Nucleus accumbens (tissue), 56 donors: ENCODE measurements around the gene FHL1.
"Not testable (repeated sequence)": the region's sequence is repeated elsewhere in the genome, so short reads cannot be mapped to it uniquely, and the experiment has no call there.

Experiments
- DNase-seq, 56 donors: peaks; one replicate each; lab custom pipeline; 2025; lab: John Stamatoyannopoulos, UW

Gene FHL1

DNA sequence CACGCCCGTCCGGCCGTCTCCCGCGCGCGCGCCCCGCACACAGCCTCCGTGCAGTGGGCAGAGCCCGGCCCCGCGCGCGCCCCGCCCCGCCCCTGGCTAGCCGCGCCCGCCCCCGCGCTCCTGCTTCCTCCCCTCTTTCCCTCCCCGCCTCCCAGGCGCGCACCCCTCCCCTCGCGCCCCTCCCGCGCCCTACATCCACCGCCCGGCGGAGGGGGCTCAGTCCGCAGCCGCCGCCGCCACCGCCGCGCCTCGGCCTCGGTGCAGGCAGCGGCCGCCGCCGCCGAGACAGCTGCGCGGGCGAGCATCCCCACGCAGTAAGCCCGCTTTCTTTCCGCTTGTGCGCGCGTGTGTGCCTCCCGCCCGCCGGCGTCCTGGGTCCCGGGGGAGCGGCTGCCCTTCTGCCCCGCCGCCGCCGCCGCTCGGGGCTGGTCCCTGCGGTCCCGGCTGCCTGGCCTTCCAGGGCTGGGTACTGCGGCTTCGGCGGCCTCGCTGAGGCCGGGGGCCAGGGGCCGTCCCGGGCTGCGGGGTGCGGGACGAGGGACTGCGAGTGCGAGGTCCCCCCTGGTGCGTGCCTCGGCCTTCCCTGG, at the start of gene FHL1:
Gene FHL1, plus strand, starts transcription at position 219 of the 587 bp plus-strand sequence.
- DNase-seq: peak in 44 of 56 donors; percentile 1 to 65 (median 34)

DNA sequence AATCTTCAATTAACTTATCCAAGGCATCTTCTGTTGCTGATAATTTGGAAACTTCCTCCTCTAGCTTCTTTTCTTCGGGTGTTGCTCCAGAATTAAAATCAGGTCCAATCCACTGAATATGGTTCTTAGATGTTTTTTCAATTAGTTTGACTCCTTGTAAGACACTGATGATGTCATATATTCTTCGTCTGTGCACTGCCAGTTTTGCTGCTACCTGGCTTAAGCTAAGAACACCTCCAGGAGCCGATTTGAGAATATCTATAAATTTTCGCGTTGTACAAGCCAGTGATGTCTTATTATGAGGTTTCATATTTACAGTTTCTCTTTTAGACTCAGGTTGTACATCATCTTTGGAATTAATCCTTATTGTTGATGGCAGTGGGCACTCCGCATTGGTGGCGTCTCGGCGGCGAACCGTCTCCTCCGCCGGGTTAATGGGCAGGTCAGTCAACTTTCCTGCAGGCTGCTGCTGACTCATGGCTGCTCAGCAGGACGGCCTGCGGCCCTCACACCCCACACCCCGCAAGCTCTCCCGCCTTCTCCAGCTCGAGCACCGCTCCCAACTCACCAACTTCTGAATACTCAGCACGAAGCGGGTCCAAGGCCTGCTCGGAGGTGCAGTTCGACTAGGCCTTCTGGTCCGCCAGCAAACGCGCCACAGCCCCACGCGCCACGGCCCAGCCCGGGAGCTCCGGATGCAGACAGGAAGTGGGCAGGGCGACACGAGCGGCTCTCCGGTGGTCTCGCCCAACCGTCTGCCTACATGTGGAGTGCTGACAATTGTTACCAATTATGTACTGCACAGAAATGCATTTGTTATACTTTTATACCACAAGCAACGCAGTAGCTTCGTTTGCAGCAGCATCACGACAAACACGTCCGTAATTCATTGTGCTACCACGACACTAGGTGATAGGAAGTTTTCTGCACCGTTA, 49.2 kb upstream of the FHL1 start:
- DNase-seq: no peak

DNA sequence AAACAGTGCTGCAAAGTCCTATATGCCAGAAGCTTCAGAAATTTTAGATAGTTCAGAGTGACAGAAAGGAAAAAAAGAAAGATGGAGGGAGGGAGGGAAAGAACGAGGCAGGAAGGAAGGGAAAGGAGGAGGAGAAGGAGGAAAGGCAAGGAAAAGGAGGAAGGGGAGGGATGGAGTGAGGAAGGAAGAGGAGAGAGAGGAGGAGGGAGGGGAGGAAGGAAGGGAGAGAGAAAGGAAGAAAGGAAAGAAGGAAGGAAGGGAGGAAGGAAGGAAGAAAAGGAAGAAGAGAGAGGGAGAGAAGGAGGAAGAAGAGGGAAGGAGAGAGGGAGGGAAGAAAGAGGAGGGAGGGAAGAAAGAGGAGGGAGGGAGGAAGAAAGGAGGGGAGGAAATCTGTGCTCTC, 42.4 kb upstream of the FHL1 start:
- DNase-seq: no peak

DNA sequence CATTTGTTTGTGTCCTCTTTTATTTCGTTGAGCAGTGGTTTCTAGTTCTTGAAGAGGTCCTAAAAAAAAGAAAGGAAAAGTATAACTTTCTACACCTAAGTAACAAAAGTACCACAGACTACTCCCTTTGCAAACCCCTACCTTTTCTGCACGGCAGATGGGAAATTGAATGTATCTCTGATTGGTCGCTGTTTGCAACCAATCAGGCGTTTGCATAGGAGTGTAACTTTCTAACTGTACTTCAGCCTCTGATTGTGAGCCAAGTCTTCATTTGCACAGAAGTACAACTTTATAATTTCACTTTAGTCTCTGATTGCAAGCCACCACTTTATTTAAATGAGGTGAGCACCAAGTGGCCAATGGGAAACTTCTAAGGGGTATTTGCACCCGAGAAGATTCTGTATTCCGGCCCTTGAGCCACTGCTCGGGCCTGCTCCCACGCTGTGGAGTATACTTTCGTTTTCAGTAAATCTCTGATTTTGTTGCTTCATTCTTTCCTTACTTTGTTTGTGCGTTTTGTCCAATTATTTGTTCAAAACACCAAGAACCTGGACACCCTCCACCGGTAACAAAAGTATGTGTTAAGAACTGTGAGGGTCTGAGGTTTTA, 40.3 kb upstream of the FHL1 start:
- DNase-seq: no peak

DNA sequence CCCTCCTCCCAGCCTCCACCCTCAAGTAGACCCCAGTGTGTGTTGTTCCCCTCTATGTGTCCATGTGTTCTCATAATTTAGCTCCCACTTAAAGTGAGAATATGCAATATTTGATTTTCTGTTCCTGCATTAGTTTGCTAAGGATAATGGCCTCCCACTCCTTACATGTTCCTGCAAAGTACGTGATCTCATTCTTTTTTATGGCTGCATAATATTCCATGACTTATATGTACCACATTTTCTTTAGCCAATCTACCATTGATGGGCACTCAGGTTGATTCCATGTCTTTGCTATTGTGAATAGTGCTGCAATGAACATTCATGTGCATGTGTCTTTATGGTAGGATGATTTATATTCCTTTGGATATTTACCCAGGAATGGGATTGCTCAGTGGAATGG, 38.4 kb upstream of the FHL1 start:
- not testable (repeated sequence) for DNase-seq

DNA sequence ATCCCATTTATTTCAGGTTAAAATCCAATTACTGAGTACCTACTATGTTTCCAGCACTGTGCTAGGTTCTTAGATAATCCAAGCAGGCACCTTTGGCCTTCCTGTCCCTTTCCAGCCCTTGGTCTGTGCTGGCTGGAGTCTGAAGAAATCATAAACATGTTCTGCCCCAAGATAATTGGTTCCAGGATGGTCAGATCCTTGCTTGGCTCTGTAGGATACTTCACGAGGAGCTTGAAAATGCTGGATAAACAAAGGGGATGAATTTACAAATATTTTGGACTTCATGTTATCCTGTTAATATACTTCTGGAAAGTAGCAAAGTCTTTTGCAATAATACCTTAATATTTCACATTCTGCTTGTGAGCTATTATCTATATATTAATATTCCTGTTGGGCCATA, 35.0 kb upstream of the FHL1 start:
- no peak for DNase-seq

DNA sequence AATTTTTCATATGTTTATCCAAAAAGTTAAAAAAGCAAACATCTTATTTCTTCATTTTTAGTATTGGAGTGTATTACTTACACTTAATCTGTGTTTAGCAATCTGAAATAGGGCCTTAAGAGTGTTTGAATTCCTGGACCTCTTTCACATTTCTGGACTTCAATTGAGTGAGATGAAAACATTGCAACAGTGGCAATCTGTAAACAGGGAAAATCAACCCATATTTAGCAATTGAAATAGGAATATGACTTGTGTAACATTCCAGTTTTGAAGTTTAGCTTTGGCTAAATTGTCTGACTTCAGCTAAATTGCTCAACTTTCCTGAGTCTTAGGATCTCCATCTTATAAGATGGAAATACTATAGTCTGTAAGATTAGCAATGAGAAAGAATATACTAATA, 34.6 kb upstream of the FHL1 start:
- DNase-seq: no peak

DNA sequence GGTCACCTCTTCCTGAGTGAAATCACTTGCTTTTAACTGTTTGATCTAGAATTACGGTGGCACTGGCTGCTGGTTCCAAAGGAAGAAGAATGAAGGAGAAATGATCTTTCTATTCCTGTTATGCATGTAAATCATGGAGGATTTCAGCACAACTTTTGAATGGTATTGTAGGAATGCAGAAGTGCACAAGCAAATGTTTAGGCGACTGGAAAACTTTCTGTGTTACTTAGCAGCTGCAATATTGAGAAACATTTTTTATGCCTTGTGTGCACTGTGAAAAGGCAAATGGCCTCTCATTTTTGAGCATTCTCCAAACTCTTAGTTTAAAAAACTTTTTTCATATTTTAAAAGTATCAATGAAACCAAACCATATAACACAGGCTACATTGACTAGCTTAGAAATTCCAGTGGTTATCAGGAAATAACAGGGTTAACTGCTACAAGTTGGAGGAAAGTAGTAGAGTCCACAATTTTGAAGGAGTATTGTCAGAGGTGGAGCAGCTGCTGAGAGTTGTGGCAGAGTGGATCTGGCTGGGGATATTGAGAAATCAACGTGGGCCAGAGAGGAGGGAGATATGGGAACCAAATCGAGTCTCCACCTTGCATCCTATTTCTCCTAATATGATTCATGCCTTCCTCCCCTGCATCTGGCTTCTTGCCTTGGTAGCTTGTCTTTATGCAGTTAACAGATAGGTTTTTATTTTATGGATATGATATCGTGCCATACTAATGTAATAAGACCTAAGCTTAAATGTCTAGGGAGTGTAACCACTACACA, 32.0 kb upstream of the FHL1 start:
- no peak for DNase-seq

DNA sequence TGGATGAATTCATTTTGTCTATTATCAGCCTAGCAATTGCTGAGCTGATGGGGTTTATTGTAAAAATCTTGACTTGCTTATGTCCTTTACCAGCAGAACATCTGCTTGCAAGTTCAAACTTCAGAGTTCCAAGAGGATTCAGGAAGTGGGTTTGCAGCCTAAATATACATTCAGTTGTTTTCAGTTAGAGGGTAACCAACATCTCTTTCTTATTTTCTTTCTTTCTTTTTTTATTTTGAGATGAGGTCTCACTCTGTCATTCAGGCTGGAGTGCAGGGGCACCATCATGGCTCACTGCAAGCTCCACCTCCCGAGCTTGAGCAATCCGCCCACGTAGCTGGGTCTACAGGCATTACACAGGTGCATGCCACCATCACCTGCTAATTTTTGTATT, 31.4 kb upstream of the FHL1 start:
- DNase-seq: no peak

DNA sequence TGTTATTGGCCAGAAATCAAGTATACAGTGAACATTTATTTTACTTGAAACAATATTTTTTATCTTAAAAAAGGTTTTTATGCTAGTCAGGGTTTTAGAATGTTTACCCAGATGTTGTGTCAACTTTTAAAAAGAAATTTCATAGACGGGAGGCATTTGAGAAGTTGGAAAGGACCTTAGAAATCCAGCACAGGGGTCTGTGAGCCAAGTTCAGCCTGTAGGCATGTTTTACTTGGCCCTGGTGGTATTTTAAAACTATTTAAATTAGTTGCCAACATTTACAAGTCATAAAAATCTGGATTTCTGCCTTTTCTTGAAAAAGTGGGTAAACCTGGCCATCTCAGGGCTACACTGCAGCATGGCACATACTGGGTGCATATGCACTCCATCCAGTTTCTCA, 25.5 kb upstream of the FHL1 start:
- DNase-seq: no peak

DNA sequence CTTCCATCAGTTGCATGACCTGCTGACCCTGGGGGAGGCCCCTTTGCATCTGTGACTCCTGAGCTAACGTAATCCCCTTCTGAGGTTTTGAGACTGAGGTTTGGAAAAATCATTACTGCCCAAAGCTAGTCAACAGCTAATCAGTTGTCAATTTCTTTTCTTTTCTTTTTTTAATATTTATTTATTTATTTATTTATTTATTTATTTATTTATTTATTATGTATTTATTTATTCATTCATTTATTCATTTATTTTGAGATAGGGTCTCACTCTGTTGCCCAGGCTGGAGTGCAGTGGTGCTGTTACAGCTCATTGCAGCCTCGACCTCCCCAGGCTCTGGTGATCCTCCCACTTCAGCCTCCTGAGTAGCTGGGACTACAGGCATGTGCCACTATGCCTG, 25.1 kb upstream of the FHL1 start:
- no peak for DNase-seq

DNA sequence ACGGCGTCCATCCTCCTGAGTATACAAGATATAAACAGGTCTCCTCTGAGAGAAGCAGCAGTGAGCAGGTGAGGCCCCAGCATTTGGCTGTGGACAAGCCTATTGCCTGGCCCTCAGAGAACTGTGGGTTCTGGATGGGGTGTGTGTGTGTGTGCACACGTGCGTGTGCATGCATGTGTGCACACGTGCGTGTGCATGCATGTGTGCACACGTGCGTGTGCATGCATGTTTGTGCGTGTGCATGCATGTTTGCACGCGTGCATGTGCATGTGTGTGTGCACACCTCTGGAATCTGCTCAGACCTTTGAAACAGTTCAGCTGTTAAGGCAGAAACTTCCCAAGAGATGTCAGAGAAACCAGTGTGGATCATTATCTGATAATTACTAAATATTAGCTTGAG, 22.2 kb upstream of the FHL1 start:
- no peak for DNase-seq

DNA sequence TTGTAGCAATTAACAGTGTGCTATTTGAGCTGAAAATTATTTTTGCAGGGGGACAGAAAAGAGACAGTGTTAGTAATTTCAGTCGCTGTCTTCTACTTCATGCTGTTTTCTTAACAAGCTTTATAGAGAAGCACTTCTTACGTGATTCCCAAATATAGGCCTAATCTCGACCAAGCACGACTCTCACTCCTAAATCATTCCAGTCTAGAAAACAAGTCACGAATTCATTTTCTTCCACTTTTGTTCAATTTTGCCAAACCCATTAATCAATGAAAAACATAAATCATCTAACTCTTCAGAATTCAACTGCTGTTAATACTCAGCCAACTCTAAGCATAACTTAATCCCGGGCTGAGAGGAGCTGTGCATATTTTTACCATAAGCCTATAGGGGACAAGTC, 21.0 kb upstream of the FHL1 start:
- DNase-seq: no peak

DNA sequence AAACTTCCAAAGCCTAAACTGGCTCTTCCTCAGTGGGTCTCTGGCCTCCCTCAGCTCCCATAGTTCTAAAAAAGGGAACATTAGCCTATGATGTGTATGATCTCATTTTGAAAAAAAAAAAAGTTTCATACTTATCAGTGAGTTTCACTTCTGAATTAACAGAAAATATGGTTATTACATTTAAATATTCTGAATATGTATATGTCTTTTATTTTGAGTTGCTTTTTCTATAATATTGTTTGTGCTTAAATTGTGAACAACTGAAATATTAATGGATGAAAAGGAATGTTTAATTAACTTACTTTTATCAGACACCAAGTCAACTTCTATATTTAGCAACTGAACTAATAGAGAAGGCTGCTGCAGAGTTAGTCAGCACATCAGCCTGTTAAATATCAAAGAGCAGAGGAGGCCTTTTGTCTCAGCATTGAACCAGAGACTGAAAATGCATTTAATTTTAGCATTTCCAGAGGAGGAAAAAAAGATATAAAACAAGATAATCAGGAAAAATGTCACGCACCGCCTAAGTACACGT, 20.4 kb upstream of the FHL1 start:
- peak in 3 of 56 donors; percentile 0 to 10 (median 6) for DNase-seq

DNA sequence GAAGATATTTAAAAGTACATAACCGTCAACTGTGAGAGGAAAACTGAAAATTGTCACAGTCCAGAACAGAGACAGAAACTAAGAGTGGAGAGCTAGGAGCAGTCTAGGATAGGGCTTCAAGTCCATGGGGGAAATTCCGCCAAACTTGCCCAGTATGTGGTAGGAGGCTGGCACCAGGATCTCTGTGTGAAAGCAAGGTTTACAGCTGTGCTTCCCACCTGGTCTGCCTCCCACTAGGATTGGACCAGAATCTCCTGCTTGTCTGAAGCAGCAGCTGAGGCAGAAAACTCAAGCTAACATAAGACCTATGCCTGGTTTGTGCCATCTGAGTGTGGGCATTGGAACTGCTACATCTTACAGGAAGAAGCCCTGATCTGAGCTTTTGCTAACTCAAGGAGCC, 18.6 kb upstream of the FHL1 start:
- DNase-seq: no peak

DNA sequence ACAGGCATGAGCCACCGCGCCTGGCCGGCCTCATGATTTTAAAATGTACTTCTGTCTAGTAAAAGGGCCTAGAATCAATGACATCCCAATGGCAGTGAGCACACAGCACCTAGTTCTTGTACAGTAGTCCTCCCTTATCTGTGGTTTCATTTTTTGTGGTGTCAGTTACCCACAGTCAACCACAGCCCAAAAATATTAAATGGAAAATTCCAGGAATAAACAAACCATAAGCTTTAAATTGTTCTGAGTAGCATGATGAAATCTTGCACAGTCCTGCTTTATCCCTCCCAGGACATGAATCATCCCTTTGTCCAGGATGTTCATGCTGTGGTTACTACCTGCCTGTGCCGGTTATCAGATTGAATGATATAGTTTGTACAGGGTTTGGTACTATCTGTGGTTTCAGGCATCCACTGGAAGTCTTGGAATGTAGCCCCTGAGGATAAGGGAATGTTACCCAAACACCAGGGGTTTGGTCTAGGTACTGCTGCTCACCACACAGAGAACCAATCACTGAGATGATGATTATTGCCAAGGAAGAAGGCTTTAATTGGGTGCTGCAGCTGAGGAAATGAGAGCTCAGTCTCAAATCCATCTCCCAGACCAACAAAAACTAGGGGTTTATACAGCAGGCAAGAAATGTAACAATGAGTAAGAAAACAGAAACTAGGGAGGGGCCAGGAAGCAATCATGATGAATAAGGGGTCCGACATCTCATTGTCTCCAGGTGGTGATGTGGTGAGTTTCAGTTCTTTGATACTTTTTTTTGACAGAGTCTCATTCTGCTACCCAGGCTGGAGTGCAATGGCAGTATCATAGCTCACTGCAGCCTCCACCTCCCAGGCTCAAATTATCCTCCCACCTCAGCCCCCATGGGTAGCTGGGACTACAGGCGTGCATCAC, 16.2 kb upstream of the FHL1 start:
- DNase-seq: no peak

DNA sequence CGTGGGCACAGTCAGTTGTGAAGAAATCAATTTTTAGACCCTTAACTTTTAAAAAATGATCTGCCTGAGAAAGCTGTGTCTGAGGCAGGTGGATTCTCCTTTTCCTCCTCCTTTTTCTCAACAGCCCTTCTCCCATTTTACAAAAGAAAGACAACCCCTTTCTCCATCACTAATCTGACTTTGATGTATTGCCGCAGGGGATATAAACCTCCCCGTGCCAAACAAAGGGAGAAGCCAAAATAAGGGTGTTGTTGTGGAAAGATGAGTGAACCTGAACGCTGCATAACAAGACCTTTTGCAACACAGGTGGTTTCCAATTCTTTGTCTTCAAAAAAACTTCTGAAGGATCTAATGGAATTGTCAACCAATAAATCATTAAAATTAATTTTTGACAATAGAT, 8.4 kb upstream of the FHL1 start:
- DNase-seq: no peak

DNA sequence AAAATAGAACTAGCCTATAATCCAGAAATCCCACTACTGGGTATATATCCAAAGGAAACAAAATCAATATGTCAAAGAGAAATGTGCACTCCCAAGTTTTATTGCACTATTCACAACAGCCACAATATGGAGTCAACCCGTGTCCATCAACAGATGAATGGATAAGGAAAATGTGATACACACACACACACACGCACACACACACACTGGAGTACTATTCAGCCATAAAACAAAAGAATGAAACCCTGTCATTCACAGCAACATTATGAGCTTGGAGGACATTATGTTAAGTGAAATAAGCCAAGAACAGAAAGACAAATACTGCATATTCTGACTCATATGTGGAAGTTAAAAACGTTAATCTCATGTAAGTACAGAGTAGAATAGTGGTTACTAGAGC, 5.8 kb upstream of the FHL1 start:
- DNase-seq: no peak

DNA sequence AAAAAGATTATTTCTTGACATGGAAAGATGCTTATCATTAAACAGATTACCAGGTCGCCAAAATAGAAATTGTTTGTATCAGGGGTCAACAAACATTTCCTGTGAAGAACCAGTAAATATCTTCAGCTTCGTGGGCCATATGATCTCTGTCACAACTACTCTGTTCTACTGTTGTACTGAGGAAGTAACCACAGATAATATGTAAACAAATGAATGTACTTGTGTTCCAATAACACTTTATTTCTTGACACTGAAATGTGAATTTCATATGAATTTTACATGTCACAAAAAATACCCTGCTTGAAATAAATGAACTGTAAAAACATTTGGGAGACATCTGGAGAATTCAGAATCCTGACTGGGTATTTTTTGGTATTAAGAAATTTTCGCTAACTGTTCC, 4.7 kb upstream of the FHL1 start:
- no peak for DNase-seq

DNA sequence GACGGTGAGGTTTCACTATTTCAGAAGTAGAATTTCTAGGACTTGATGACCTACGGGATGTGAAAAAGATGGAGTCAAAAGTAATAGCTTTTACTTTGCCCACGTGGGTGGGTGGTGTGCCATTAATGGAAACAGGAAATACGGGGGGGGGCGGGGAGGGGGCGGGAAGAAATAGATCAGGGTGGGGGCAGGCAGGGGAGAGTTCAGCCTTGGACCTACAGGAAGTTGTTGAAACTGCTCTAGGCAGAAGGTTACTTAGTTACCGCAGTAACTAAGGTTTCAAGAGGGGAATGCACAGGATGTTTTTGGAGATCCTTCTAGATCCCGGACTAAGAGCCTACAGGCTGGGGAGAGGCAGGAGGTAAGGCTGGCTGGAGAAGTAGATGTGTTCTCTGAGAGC, 3.6 kb upstream of the FHL1 start:
- no peak for DNase-seq
